PFSK-1 (cell line): ENCODE measurements around the gene THBD.

Experiments
- FOXP2 ChIP-seq: optimal IDR thresholded peaks from 2 replicates; pipeline ENCODE3; 2011; ENCODE audit warnings: borderline replicate concordance, control low read depth, inconsistent platforms; ENCODE audit not compliant: insufficient read depth; ENCODE audit errors: extremely low read length, extremely low read depth
- POLR2AphosphoS5 ChIP-seq: IDR thresholded peaks from 2 replicates; pipeline ENCODE4 v1.6.1; 2012; ENCODE audit warnings: low read depth, mild to moderate bottlenecking, control low read depth, low read length, moderate library complexity
- REST ChIP-seq, 2 experiments: IDR thresholded peaks; 2 replicates each; pipeline versions ENCODE4 v1.6.1 to v1.8.0; 2011 to 2012; ENCODE audit warnings: low read depth in 2 of 2, low read length in 2 of 2, control low read depth in 1 of 2, inconsistent platforms in 1 of 2, mild to moderate bottlenecking in 1 of 2, moderate library complexity in 1 of 2; ENCODE audit not compliant: insufficient read depth in 1 of 2
- SIN3A ChIP-seq: IDR thresholded peaks from 2 replicates; pipeline ENCODE4 v1.6.1; 2012; ENCODE audit warnings: mild to moderate bottlenecking, low read length, moderate library complexity, borderline replicate concordance; ENCODE audit not compliant: insufficient read depth
- TAF1 ChIP-seq: IDR thresholded peaks from 2 replicates; pipeline ENCODE4 v1.6.1; 2012; ENCODE audit warnings: low read length, control low read depth, borderline replicate concordance; ENCODE audit not compliant: insufficient read depth

THBD gene

GRCh38 chr20:23039885-23040508, 9.5 kb downstream of the THBD start:
- TF ChIP-seq TAF1 (no peak), POLR2AphosphoS5 (no peak), SIN3A (no peak), FOXP2 (no peak), REST (IDR thresholded peaks at IDR 0.05; ENCODE audit: insufficient read depth in 1 of 2, low read depth in 2 of 2, low read length in 2 of 2) (no peak)

GRCh38 chr20:23039136-23039875, 10.2 kb downstream of the THBD start:
- TF ChIP-seq TAF1, result no peak
- no peak for TF ChIP-seq POLR2AphosphoS5
- no peak for TF ChIP-seq FOXP2
- no peak for TF ChIP-seq SIN3A
- TF ChIP-seq REST (IDR thresholded peaks at IDR 0.05; ENCODE audit: insufficient read depth in 1 of 2, low read depth in 2 of 2, low read length in 2 of 2), result no peak

- TF ChIP-seq POLR2AphosphoS5 (no peak), REST (IDR thresholded peaks at IDR 0.05; ENCODE audit: insufficient read depth in 1 of 2, low read depth in 2 of 2, low read length in 2 of 2) (no peak), FOXP2 (no peak), SIN3A (no peak), TAF1 (no peak)
These were observed 12.4 kb downstream of the THBD start for GRCh38 chr20:23037017-23037481.

- TF ChIP-seq REST (IDR thresholded peaks at IDR 0.05; ENCODE audit: insufficient read depth in 1 of 2, low read depth in 2 of 2, low read length in 2 of 2), result no peak
- no peak for TF ChIP-seq TAF1
- no peak for TF ChIP-seq SIN3A
- TF ChIP-seq POLR2AphosphoS5, result no peak
- no peak for TF ChIP-seq FOXP2
These were observed 13.1 kb downstream of the THBD start for GRCh38 chr20:23036371-23036770.
